T-helper 1 cell (primary cell): ENCODE results near the gene MAP2K7.
"Not testable (repeated sequence)": the region's sequence is repeated elsewhere in the genome, so short reads cannot be mapped to it uniquely, and the experiment has no call there.

Experiments
- DNase-seq, 5 donors: peaks; one replicate each; pipeline ENCODE4 v3.0.0-alpha.2; 2012 to 2020

MAP2K7 gene

DNA sequence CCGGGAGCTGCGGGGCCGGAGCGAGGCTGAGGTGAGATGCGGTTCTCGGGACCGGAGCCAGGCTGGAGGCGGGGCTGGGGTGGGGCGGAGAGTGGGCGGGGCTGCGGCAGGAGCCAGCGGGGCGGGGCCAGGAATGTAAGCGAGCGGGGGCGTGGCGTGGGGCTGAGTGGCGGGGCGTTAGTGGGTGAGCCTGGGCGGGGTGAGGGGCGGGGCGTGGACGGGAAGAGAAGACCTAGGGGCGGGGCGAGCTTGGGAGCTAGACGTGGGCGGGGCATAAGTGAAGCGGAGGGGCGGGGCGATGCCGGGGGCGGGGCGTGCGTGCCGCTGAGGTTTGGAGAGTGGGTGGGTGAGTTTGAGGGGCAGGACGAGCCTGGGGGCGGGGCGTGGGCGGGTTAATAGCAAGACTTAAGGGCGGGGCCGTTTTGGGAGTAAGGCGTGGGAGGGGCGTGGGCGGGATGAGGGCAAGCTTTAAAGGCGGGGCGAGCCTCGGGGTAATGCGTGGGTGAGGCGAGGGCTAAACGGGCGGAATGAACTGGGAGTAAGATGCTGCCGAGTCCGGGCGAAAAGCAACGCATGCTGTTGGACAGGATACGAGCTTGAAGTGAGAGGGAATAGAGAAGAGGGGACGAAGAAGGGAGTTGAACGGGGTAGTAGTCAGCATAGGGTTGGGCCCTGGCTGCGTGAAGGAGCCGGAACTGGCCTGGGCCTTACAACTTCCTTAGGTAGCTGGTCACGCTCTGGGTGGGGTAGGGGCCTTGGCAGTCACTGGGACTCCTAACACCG lies 17.0 kb downstream of the MAP2K7 start:
- peak; percentile 97 to 100 (median 100) for DNase-seq

- DNase-seq = no peak
These were observed 17.8 kb downstream of the MAP2K7 start for GRCh38 chr19:7921302-7921966.

- no peak for DNase-seq
These were observed 18.5 kb downstream of the MAP2K7 start for GRCh38 chr19:7921967-7922835.

DNA sequence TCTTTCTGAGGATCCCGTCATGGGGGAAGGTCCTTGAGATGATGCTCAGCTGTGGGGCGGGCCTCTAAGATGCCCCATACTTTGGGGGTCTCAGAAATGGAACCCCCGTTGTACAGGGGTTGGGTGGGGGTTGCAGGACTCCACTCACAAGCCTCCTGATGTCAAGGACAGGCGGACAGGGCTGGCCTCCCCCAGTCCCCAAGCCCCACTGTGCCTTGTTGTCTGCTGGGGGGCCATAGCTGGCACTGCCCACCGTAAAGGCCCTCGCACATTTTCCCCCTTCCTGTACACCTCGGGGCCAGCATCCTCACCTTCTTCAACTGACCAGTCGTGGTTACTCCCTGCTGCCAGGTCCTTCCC lies 19.1 kb downstream of the MAP2K7 start:
- no peak for DNase-seq

DNA sequence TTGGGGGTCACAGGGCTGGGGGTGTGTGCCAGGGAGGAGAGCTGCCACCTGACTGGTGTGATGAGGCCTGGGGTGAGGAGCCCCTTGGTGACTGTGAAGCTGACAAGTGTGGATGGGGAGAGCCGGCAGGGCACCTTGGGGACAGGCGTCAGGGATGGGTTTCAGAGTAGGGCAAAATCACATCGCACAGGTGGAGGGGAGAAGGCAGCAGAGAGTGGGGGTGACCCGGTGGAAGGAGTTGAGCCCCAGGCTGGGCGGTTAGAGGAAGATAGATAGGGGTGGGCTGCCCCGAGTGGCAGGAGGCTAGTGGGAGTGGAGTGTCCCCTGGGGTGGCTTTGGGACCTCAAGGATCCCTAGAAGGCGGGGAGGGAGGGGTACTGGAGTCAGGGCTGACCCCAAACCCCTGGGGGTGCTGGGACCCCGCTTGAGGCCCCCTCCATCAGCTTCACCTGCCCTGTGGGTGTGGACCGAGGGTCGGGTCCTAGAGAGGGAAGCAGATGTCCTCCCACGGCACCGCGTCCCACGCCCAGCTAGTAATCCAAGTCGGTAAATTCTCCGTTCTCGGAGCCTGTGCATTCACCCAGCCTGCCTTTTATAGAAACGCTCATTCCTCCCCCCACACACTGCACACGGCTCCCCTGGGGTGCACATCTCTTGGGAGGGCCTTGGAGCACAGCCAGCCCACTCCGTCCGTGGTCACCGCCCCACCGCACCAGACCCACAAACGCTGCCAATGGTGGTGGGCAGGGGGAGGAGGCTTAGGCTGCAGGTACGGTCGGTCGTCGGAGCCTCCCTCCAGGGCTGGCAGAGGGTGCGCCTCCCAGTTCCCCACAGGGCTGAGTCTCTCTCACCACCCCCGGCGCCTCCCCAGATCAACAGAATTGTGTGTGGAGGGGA lies 19.9 kb downstream of the MAP2K7 start:
- DNase-seq = no peak

DNA sequence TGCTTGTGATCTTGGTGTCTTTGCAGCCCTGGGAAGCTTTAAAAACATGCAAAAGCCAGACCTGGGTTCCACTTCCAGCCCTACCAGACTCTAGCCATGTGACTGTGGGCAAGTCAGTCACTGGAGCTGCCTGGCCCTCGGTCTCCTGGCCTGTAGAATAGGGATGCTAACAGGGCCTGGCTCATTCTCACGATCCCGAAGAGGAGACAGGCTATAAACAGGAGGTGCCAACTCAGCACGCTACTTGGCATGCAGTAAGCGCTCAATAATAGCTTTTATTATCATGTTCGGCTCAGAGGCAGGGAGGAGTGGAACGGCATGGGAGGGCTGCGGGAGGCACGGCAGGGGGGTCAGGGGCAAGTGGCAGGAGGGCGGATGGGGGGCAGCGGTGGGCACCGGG lies 20.6 kb downstream of the MAP2K7 start:
- DNase-seq = no peak

- no peak for DNase-seq
These were observed 21.0 kb downstream of the MAP2K7 start for GRCh38 chr19:7924651-7925170.

GRCh38 chr19:7925171-7925851 lies 21.6 kb downstream of the MAP2K7 start:
- peak; percentile 43 to 75 (median 69) for DNase-seq

- DNase-seq = peak in 4 of 5 donors; percentile 61 to 79 (median 72)
These were observed 22.5 kb downstream of the MAP2K7 start, which contains the start of gene CTXN1 for GRCh38 chr19:7926021-7926726. Gene CTXN1, minus strand, starts transcription at chr19:7926135. Its CDS starts 597 bp downstream, at chr19:7925538.

DNA sequence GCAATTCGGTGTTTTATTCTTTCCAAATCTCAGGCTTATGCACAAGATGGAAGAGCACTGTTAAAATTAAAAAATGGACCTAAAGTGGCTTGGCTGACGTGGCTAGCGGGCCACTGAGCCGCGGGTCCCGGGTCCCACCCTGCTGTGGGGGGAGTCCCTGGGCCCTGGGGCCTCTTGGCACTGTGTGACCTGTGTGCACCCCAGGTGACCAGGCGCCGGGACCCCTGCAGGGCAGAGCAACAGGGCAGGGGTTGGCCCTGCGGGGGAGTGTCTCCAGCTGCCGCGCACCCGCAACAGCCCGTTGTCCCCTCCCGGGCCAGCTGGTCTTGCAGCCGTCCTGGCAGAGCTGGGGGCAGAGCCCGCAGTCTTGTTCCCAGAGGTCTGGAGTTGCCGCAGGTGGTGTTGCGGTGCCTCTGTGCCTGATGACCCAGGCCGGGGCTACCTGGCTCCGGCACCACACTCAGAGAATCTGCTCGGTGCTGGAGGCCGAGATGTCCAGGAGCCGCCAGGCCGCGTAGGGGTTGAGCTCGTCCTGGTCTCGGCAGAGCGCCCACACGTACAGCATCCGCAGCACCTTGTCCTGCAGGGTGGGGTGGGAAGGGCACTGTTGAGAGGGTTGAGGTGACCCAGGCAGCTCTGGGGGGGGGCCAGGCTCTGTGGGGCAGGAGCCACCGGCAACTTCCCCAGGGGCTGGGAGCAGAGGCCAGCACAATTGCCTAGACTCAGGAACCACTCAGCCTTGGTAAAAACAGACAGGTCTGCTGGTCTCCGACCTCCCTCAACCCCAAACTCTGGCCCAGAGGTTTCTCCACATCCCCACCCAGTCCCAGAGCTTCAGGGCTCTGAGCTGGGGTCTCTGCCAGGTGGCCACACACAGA lies 23.3 kb downstream of the MAP2K7 start:
- DNase-seq = no peak

- no peak for DNase-seq
These were observed 24.1 kb downstream of the MAP2K7 start for GRCh38 chr19:7927605-7928333.

DNA sequence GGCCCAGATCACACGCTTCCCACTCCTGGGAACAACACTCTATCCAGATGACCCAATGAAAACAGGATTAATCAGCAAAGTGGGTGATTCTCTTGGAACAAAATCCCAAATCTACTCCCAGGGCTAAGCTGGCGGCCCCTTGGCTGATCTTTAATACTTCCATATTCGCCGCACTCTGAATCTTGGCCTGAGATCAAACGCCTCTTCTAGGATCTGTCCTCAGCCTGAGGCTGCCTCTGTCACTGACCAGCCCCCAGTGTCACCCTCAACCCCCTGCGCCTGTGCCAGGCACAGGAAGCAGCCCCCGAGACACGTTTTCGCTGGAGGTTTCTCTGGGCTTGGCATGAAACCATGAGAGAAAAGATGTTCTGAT lies 24.6 kb downstream of the MAP2K7 start:
- no peak for DNase-seq

- DNase-seq = peak in 4 of 5 donors; percentile 47 to 73 (median 69)
These were observed 25.3 kb downstream of the MAP2K7 start for GRCh38 chr19:7928741-7929701.

DNA sequence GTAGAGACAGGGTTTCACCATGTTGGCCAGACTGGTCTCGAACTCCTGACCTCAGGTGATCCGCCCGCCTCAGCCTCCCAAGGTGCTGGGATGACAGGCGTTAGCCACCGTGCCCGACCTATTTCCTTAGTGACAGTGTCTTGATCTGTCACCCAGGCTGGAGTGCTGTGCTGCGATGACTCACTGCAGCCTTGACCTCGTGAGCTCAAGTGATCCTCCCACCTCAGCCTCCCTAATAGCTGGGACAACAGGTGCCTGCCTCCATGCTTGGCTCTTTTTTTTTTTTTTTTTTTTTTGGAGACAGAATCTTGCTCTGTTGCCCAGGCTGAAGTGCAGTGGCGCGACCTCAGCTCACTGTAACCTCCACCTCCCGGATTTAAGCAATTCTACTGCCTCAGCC lies 26.4 kb downstream of the MAP2K7 start:
- not testable (repeated sequence) for DNase-seq

GRCh38 chr19:7930765-7931164 lies 27.1 kb downstream of the MAP2K7 start:
- DNase-seq = no peak

DNA sequence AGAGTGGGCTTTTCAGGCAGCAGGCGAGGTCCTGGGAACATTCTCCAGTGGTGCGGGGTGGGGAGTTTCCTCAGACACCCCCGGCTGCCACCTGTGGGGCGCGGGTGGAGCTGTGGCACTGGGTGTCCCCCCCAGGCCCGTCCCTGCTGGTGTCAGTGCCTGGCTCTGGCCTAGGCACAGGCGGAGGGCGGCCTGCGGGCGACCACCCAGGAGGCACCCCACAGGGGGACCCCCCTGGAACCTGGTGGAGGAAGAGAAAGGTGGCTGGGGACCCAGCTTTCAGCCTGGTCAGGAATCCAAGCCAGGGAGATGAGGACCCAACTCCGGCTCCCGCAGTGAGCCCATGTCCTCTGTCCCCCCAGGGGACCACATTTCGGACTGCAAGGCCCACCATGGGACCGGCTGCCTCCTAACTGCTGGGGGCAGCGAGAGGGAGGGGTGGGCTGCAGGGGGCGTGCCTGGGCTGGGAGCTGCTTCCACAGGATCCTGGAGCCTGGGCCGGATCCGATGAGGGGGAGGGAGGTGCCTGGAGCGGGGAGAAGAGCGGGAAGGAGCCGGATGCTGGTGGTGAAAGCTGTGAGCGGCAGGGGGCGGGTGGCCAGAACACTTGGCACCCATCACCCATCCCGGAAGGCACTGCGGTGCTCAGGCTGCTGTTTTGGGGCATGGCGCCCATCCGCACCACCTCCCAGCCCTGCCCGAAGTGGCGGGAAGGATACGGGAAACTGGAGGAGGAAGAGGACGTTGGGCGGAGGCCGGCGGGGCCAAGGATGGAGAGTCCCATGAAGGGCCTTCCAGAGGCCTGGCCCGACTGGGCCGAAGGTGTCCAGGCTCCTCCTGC lies 27.8 kb downstream of the MAP2K7 start:
- DNase-seq = no peak
